HCEC 1CT (cell line): Measurements from ENCODE around the gene CACNA1C.

Experiments
- DNase-seq: peaks from one replicate; pipeline ENCODE4 v3.0.0-alpha.2; 2017

The CACNA1C gene

GRCh38 chr12:2541631-2542204, 488.9 kb downstream of the CACNA1C start:
- no peak for DNase-seq

DNA sequence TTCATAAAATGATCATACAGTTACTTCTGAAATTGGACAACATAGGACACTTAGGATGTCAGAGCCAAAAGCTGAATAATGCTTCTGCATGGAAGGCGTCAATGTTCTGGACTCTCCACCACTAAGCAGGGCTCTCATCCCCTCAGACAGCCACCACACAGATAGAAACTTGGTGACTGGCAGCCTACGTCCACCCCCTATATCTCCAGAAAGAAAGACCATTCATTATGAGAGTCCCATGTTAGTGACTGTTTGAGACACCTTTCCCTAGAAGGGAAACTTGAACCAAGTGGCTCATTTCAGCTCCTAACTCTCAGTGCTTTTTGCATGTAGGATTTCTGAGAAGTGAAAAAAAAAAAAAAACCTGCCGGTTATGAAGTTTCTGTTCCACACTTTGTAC, 491.0 kb downstream of the CACNA1C start:
- DNase-seq, result no peak

- DNase-seq, result no peak
Observed at GRCh38 chr12:2544230-2544629, 491.4 kb downstream of the CACNA1C start.

DNA sequence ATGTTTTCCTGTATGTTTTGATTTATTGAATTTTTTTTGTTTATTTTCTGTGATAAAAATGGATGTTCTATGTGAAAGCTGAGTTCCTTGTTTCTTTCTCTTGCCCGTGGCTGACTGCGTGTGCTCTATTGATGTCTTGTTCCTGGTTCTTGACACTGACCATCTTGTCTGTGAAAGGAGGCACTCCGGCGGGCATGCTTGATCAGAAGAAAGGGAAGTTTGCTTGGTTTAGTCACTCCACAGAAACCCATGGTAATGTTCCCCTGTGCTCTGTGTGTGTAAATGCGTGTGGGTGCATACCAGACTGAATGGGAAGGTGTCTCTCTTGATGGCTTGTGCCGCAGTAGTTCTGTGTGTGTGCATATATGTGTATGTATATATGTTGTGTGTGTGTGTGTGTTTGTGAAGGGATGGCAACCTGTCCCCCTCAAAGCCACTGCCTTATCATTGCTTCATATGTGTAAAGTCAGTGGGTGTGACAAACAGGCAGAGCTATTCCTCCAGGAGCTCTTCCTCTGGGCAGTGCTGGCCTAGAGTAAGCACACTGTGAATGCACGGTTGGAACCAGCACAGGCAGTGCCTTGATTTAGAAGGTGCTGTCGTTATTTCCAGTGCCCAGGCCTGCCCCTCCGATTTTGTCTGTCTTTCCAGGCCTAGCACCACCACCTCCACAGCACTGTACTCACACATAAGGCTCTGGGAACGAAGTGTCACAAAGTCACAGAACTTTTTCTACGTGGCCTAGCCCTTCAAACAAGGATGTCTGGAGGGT, 494.7 kb downstream of the CACNA1C start:
- DNase-seq, result no peak

DNA sequence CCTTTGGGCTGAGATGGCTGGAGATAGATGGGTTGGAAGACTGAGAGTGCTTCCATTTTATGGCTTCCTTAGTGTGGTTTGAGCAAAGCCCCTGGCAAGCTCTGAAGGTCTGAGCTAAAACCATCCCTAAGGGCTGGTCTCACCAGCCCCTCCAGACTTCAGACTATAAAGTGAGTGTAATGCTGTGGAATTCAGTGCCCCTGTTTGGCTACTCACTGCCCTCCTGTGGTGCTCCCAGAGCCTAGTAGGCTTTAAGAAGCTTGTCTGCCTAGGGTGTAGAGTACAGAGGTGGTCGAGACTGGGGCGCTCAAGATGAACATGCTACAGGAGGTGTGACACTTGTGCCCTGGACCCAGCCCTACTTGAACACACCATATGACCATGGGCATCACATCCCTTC, 495.3 kb downstream of the CACNA1C start:
- DNase-seq, result no peak

DNA sequence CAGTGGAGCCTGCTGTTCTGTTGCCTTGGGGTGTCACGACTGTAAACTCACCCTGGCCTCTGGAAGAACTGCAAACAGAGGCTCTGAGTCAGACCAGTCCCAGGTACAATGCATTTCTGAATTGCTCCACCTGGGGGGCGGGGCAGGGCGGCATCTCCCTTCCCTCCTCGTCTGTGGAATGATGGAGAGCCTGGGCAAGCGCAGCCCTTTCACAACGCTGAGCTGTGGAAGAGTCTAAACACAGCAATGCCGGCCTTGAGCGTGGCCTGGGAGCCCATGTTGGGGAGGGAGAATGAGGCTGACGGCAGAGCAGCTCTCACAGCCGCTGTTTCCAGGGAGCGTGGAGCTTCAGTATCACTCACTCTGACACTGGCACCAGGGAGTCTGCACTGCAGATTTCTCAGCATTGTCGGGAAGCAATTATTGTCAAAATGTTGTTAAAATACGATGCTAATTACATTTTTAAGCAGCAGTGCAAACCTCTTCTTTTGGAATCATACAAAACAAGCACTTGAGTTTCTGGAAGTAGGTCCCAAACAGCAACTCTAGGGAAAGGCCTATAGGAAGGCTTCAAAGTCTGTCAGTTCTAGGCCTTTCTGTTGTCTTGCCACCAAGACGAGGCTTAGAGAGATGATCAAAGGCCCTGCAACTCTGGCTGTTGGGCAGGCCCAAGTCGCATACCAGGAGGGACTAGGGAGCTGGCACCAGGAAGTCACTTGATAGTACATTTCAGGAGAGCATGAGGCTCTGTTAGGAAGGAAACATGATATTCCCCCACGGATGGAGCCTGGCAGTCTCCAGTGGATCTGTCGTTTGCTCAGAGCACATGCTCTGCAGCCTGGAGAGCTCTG, 498.0 kb downstream of the CACNA1C start:
- DNase-seq, result no peak

DNA sequence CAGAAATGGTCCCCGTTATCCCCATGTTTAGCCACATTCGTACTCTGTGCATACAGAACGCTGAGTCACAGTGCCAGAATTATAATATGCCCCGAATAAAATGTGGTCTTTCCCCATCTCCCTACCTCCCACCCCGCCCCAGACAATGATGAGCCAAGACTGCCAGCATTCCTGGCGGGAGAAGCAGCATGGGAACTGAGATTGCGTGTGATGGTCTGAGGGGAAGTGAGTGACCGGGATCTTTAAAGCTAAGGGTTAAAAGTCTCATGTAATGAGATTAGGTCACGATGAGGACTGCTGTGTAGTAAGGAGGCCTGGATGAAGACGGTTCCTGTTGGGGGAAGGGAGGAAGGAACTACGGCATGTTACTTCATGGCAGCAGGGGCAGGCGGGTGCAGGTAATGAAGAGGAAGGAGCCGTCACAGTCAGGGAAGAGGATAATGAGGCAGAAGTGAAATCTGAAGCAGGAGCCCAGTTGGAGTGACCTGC, 498.7 kb downstream of the CACNA1C start:
- no peak for DNase-seq

DNA sequence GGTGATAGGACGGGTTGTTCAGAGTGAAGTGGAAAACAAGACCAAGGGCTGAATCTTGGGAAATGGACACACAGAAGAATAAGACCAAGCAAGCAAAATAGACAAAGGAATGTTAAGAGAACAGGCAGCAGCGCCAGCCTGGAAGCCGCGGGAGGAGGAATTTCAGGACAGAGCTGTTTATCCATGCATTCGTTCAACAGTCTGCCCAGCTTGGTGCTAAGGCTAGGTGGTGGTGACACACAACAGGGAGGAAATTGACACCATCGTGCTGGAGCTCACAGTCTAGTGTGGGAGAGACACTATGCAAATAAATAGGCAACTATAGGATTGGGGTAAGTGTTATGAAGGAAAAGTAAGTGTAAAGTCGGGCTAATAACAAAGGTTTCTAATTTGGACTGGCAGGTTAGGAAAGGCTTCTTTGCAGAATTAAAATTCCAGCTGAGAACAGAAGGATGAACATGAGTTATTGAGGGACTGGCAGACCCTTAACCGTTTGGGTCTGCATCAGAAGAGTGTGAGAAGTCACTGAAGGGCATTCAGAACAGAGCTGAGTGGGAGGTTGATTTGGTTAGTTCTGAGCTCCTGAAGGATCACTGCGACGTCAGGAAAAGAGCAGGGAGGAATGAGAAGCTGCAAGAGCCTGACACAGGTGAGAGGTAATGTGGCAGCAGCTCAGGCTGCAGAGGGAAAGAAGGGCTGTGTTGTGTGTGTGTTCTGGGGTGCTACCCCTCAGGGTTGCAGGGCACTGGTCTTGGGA, 499.4 kb downstream of the CACNA1C start:
- no peak for DNase-seq

DNA sequence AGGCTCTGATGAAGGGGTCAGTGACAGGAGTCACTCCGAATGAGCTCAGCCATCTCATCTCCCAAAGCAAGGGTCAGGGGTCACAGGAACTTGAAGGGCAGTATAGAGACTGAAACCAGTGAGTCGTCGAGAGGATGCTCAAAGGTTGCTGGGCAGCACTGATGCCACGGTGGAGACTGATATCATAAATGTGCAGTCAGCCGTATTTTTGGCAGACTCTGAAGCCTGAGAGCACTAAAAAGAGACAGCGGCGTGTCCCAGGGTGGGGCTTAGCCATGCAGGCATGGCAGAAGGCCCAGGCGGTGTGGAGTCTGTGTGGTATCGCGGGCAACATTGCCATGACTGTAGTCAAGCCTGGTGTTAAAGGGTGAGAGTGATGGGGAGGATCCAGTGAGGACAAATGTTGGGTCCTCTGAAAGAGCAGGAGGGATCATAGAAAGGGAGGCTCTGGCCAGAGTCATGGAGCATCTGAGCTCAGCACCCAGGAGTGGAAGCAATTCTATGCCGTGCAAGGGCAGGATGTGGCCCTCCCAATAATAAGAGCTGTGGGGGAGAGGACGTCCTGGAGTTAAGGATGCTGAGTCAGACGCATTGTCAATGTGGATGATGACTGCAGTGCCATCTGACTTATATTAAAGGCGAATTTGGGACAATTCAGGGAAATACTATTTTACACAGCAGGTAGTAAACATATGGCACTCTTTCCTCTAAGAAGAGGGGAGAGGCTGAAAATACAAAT, 500.8 kb downstream of the CACNA1C start:
- no peak for DNase-seq

- DNase-seq, result no peak
Observed at GRCh38 chr12:2555487-2556082, 502.8 kb downstream of the CACNA1C start.

- DNase-seq, result no peak
Observed at GRCh38 chr12:2557597-2557996, 504.8 kb downstream of the CACNA1C start.

GRCh38 chr12:2559931-2560330, 507.1 kb downstream of the CACNA1C start:
- no peak for DNase-seq

DNA sequence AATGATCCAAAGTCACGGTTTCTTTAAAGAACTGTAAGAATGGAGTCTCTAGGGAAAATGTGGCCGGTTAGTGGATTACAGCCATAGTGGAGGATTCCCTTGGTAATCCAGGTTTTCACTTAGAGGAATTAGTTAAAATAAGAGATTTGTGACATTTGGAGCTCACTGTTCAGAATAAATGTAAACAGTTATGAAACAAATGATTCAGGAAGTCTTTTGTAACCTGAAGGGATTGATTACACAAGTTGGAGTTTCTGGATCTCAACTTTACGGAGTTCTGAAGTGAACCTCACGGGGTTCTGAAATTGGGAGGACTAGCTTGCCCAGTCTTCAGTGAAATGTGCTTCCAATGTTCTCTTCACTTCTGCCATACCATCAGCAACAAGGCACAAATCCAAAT, 507.6 kb downstream of the CACNA1C start:
- no peak for DNase-seq

- DNase-seq, result no peak
Observed at GRCh38 chr12:2561367-2561766, 508.6 kb downstream of the CACNA1C start.

DNA sequence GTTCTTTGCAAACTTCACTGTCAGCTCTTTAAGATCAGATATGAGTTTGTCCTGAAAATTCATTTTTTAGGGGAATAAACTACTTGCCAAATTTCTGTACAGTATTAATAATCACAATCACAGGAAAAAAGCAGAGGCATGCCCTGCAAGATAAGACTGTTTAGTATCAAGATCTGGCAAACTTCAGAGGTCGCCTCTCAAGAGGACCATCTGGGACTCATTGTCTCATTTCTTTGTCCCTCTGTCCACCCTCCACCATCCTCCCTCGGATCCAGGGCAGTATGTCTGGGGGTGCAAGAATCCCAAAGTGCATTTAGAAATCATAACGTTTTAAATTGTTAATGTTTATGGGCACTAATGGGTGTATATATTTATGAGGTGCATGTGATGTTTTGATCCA, 509.6 kb downstream of the CACNA1C start:
- no peak for DNase-seq

DNA sequence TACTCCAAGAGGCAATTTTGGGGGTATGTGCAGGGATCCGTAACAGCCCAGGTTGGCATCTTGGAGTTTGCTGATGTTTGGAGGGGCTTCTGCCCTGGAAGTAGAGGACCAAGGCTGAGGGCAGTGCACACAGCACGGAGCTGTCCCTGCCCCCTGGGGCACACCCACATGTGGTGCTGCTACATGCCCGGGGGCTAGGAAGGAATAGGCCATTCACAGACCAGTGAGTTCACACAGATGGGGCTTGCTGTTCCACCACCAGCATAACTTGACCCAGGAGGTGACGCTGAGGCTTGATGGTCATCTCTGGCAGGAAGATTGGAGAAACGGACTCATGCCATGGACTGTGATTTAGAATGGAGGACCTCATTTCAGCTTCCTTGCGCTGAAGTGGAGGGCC, 510.9 kb downstream of the CACNA1C start:
- no peak for DNase-seq

DNA sequence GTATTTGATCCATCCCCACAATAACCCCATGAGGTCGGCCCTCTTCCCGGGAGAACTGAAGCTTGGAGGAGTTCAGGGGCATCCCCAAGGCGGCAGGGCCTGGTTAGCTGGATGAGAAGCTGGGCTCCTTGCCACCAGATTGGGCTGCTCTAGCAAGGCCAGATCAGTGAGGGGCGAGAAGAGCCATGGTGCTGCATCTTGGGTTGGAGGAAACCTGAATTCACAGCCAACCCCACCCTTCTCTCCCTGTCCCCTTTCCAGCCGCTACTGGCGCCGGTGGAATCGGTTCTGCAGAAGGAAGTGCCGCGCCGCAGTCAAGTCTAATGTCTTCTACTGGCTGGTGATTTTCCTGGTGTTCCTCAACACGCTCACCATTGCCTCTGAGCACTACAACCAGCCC, 513.4 kb downstream of the CACNA1C start:
- DNase-seq, result no peak

- no peak for DNase-seq
Observed at GRCh38 chr12:2567711-2568110, 514.9 kb downstream of the CACNA1C start.

GRCh38 chr12:2570562-2570961, 517.8 kb downstream of the CACNA1C start:
- DNase-seq, result no peak

DNA sequence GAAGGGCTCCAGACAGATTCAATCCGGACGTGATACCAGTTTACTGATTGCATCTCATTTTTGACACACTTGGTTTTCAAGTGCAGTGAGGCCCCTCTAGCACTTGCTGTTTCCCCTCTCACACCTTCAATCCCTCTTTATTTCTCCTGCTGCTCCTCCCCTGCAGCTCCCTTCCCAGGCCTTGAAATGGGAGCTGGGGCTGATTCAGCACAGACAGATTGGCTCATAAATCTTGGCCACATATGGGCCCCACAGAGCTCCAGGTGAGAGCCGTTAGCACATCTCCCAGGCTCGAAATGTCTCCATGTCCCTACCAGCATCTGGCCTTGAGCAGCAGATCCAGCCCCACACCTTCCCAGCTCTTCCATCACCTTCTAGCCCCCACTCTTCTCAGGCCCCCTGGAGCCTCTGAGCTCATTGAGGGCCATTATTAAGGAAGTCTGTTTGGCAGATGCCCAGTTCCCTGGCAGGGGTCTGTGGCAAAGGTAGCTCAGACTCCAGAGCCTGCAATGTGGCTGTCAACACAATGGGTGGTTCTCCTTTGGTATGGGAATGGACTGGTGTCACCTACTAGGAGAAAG, 521.7 kb downstream of the CACNA1C start:
- DNase-seq, result no peak

GRCh38 chr12:2575245-2575644, 522.5 kb downstream of the CACNA1C start:
- no peak for DNase-seq
